Fibroblast of mammary gland (primary cell): ENCODE measurements around the gene TOB1.
"Not testable (repeated sequence)": the region's sequence is repeated elsewhere in the genome, so short reads cannot be mapped to it uniquely, and the experiment has no call there.

Experiments used
- DNase-seq: peaks from one replicate; pipeline ENCODE4 v3.0.0-alpha.2; 2010; ENCODE audit warnings: low read depth
- H3K4me3 ChIP-seq: 2 replicates; pipeline ENCODE4 v1.5.1; 2011; ENCODE audit warnings: low read depth, mild to moderate bottlenecking, low read length, moderate library complexity; ENCODE audit not compliant: control insufficient read depth
- TF ChIP-seq, protein P1 (sequence below): conservative IDR thresholded peaks from 2 replicates; pipeline ENCODE4 v1.5.1; 2011; ENCODE audit warnings: low read depth, low read length, inconsistent platforms; ENCODE audit not compliant: control insufficient read depth, insufficient read depth

TOB1 gene

DNA sequence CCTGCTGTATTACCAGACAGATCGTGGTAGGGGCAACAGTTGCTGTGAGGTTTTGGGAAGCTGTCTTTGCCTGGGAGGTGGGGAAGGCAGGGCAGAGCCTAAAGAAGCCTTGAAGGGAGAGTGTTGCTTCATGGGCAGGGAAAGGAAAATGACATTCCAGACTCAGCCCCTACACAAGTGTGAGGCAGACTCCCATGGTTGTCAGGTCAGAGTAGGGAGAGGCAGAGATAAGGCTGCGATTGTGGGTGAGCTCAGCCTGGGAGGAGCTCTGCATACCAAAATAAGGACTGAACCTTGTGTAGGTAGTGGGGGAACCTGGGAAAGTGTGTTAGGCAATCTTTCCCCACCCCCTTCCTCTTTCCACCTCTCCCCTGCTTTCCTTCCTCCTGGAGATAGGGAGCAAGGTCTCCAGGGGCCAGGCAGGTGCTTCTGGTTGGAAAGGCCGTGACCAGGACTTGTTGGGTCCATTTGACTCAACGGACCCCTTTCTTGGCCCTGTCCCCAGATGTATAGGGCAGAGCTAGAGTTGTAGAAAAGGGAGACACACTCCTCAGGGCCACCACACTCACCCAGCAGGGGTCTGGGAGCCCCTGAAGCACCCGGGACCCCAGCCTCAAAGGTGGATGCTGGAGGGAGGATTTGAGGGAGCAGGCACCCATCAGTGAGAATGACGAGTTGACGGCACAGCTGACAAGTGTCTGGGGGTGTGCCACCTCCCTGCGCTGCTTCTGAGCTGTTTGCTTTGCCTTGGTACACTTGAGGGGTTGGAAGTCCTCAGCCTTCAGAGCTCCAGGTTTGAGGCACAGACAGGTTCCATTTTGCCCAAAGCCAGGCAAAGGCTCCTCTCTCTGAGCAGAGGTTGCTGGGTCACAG lies 18.5 kb upstream of the TOB1 start:
- DNase-seq, result no peak
- TF ChIP-seq, protein P1, sequence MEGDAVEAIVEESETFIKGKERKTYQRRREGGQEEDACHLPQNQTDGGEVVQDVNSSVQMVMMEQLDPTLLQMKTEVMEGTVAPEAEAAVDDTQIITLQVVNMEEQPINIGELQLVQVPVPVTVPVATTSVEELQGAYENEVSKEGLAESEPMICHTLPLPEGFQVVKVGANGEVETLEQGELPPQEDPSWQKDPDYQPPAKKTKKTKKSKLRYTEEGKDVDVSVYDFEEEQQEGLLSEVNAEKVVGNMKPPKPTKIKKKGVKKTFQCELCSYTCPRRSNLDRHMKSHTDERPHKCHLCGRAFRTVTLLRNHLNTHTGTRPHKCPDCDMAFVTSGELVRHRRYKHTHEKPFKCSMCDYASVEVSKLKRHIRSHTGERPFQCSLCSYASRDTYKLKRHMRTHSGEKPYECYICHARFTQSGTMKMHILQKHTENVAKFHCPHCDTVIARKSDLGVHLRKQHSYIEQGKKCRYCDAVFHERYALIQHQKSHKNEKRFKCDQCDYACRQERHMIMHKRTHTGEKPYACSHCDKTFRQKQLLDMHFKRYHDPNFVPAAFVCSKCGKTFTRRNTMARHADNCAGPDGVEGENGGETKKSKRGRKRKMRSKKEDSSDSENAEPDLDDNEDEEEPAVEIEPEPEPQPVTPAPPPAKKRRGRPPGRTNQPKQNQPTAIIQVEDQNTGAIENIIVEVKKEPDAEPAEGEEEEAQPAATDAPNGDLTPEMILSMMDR, result no peak
- no peak overlapping the region for H3K4me3 ChIP-seq

DNA sequence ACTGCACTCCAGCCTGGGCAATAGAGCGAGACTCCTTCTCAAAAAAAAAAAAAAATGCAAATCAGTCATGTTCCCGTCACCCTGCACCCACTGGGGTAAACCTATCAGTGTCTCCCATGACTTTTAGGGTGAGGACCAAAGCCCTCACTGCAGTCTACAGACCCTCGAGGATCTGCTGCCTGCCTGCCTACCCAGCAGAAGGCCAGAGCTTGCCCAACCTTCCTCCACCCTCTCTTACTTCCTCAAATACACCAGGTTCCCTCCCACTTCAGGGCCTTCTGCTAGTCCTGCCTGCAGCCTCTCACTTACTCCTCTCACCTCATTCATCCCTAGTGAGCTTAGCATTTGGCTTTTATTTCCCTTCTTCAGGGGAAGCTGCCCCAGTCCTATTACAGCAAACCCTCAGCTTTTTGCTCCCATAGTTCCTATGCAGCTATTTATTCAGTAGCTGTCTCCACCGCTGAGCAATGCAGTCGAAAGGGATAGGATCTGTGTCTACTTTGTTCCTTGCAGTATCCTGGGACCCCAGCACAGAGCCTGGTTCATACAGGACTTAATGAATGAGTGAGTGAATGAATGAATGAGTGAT lies 17.8 kb upstream of the TOB1 start:
- DNase-seq, result no peak
- no peak overlapping the region for H3K4me3 ChIP-seq

DNA sequence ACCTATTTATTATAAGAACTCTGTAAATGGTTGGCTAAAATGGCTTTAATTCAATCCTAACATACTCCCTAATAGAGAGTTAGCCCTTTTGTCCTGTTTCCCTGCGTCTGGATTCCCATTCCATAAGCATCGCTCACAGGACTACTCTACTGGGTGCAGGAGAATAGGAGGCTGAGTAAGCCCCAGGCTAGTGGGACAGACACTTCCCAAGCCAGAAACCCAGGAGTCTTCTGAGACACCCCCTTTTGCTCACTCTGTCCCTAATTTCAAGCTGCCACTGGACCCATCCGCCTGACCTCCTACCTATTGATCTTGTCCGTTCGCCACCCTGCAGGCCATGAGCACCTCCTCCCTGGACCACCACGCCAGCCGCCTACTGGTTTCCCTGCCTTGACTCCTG lies 16.7 kb upstream of the TOB1 start:
- DNase-seq, result peak; percentile 67
- H3K4me3 ChIP-seq, result no peak overlapping the region
- TF ChIP-seq, protein P1, result no peak

More for the DNA sequence above, 17.8 kb upstream of the TOB1 start:
- TF ChIP-seq, protein P1, result no peak

DNA sequence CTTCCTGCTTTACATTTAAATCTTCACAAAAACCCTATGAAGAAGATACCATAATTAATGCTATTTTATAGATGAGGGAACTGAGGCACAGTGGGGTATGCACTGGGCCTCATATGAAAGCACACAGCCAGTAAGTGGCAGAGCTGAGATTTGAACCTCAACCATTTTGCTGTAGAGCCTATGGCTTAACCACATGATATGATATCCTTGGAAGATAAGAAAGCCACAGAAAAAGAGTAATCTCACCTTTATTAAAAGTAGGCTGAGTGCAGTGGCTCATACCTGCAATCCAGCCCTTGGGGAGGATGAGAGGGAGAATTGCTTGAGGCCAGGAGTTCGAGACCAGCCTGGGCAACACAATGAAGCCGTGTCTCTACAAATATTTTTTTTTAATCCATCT lies 15.0 kb upstream of the TOB1 start:
- TF ChIP-seq, protein P1, result no peak
- no peak overlapping the region for H3K4me3 ChIP-seq
- no peak for DNase-seq

DNA sequence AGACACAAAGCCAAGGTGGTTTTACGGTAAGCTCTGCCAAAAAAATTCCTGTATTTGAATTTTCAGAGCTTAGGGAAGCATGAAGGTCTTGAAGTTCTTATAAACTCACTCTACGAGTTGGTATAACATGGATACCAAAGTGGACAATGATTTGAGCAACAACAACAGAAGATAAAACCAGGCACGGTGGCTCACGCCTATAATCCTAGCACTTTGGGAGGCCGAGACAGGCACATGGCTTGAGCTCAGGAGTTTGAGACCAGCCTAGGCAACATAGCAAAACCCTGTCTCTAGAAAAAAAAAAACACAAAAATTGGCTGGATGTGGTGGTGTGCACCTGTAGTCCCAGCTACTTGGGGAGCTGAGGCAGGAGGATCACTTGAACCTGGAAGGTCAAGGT lies 12.9 kb upstream of the TOB1 start:
- H3K4me3 ChIP-seq, result no peak overlapping the region
- TF ChIP-seq, protein P1, result no peak
- no peak for DNase-seq

DNA sequence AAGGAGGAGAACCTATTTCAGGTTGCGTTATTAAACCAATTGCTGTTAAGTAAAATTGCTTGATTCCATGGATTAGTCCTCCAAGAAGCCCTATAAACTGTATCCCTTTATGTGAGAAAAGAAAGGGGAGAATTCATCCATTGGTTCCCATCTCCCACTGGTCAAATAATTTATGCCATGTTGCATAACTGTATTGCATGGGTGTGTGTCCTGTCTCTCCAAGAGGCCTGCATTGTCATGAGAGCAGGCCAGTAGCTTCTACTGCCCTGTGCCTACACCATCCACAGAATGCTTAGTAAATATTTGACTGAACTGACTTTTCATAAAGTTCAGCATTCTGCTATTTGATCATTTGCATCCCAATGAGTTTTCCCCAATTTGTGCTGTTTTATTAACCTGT lies 11.7 kb upstream of the TOB1 start:
- TF ChIP-seq, protein P1, result no peak
- no peak overlapping the region for H3K4me3 ChIP-seq
- no peak for DNase-seq

DNA sequence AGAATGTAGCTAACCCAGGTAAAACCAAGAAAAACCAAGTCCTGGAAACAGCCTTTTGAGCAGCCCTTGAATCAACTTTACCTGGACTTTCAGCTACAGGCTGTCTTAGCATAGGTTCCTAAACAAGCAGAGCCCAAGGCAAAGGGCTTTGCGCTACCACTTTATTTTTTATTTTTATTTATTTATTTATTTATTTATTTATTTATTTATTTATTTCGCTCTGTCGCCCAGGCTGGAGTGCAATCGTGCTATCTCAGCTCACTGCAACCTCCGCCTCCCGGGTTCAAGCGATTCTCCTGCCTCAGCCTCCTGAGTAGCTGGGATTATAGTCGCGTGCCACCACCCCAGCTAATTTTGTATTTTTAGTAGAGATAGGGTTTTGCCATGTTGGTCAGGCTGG lies 10.9 kb upstream of the TOB1 start:
- not testable (repeated sequence) for DNase-seq, H3K4me3 ChIP-seq
